ENCODE data around the gene TMEM209.
"Not testable (repeated sequence)": the region's sequence is repeated elsewhere in the genome, so short reads cannot be mapped to it uniquely, and the experiment has no call there.

The TMEM209 gene

DNA sequence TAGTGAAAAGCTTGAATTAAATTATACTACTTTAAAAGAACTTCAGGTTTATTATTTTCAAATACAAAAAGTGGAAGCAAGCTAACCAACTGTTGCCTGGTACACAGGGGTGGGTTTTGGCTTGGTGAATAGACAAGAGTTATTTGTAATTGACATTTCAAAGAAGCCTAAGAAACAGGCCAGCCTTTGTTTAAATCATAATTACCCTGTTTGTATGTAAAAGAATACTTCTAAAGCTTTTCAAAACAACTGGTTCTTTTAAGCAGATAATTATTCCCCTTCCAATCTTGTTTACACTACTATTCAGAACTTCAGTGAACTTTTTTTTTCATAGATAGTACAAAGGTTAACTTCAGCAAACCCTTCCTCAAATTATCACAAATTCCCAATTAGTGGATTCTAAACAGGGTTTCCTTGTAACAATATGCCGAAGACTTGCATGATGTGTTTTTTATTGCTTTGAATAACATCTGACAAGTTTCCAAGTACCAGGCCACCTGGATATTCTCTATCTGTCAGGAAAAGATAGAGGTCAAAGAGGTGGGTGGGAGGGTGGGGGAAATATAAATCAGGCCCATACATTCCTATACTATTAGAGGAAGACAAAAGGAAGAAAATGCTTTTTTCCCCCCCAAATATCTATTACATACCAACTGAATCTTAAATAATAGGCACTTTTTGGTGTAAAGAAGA, 22.8 kb upstream of the TMEM209 start:
- ChIA-PET CTCF (interaction anchor here (0.7 to 1.1 kb wide), 2 partner anchors 14 to 144 kb away, joined by 3 read pairs; no protein-coding TSS in a partner anchor), POLR2A (interaction anchor here (0.6 kb wide), 1 partner anchor 580 kb away, joined by 4 read pairs; no protein-coding TSS in a partner anchor)
- no peaks in the 10 kb centered on the region for H3K36me3 ChIP-seq (ENCODE audit: control insufficient read depth in 2 of 2, insufficient read depth in 1 of 2, low read length in 2 of 2)
- H3K27ac ChIP-seq (ENCODE audit: extremely low read depth, low read depth, low read length), result no peak overlapping the region
- TF ChIP-seq SCRT2 (tag by site-specific recombination; IDR thresholded peaks at IDR 0.05) (0 out of 2 replicates have a peak, but pooled peaks have one; percentile 11), ZNF302 (tag by site-specific recombination; IDR thresholded peaks at IDR 0.05; ENCODE audit: low read depth) (no peak)
- no peaks in the 10 kb centered on the region for H3K9me3 ChIP-seq (ENCODE audit: control insufficient read depth, insufficient read depth, low read depth, low read length)
- H3K4me3 ChIP-seq (ENCODE audit: low read depth, low read length), result no peak overlapping the region
- no peaks in the 10 kb centered on the region for H3K4me1 ChIP-seq (ENCODE audit: control insufficient read depth, insufficient read depth, low read length)

DNA sequence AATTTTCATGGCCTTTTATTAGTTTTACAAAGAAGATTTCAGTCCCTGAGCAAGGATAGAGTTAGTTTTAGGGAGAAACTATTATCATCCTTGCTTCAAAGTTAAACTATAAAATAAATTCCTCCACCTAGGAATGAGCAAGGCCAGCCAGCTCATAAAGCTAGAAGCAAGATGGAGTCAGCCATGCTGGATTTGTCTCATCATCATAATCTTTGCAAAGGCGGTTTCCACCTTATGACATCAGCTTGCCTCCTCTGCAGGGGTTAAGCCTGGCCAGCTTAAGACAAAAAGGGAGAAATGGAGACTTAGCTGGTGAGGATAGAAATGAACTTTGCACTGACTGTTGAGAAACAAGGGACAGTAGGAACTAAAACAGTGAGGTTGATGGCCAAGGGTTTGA, 21.1 kb upstream of the TMEM209 start:
- H3K4me3 ChIP-seq (ENCODE audit: low read depth, low read length), result no peak overlapping the region
- POLR2A ChIA-PET, result interaction anchor here (0.7 kb wide), 1 partner anchor 381 kb away, joined by 3 read pairs; no protein-coding TSS in a partner anchor
- H3K4me1 ChIP-seq (ENCODE audit: control insufficient read depth, insufficient read depth, low read length), result no peaks in the 10 kb centered on the region
- H3K27ac ChIP-seq (ENCODE audit: extremely low read depth, low read depth, low read length), result no peak overlapping the region
- H3K9me3 ChIP-seq (ENCODE audit: control insufficient read depth, insufficient read depth, low read depth, low read length), result no peaks in the 10 kb centered on the region
- TF ChIP-seq, protein P1, sequence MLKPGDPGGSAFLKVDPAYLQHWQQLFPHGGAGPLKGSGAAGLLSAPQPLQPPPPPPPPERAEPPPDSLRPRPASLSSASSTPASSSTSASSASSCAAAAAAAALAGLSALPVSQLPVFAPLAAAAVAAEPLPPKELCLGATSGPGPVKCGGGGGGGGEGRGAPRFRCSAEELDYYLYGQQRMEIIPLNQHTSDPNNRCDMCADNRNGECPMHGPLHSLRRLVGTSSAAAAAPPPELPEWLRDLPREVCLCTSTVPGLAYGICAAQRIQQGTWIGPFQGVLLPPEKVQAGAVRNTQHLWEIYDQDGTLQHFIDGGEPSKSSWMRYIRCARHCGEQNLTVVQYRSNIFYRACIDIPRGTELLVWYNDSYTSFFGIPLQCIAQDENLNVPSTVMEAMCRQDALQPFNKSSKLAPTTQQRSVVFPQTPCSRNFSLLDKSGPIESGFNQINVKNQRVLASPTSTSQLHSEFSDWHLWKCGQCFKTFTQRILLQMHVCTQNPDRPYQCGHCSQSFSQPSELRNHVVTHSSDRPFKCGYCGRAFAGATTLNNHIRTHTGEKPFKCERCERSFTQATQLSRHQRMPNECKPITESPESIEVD (tag by site-specific recombination; IDR thresholded peaks at IDR 0.05), result no peak
- TF ChIP-seq, protein P2, sequence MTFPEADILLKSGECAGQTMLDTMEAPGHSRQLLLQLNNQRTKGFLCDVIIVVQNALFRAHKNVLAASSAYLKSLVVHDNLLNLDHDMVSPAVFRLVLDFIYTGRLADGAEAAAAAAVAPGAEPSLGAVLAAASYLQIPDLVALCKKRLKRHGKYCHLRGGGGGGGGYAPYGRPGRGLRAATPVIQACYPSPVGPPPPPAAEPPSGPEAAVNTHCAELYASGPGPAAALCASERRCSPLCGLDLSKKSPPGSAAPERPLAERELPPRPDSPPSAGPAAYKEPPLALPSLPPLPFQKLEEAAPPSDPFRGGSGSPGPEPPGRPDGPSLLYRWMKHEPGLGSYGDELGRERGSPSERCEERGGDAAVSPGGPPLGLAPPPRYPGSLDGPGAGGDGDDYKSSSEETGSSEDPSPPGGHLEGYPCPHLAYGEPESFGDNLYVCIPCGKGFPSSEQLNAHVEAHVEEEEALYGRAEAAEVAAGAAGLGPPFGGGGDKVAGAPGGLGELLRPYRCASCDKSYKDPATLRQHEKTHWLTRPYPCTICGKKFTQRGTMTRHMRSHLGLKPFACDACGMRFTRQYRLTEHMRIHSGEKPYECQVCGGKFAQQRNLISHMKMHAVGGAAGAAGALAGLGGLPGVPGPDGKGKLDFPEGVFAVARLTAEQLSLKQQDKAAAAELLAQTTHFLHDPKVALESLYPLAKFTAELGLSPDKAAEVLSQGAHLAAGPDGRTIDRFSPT (tag by site-specific recombination; IDR thresholded peaks at IDR 0.05), result no peak
- no peak for TF ChIP-seq KLF8 (tag by site-specific recombination; IDR thresholded peaks at IDR 0.05)
- TF ChIP-seq, protein P3, sequence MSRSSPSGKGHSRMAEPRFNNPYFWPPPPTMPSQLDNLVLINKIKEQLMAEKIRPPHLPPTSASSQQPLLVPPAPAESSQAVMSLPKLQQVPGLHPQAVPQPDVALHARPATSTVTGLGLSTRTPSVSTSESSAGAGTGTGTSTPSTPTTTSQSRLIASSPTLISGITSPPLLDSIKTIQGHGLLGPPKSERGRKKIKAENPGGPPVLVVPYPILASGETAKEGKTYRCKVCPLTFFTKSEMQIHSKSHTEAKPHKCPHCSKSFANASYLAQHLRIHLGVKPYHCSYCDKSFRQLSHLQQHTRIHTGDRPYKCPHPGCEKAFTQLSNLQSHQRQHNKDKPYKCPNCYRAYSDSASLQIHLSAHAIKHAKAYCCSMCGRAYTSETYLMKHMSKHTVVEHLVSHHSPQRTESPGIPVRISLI (tag by site-specific recombination; IDR thresholded peaks at IDR 0.05), result no peak
- no peak for TF ChIP-seq ZNF157 (tag by site-specific recombination; IDR thresholded peaks at IDR 0.05)
- TF ChIP-seq ZNF747 (tag by site-specific recombination; IDR thresholded peaks at IDR 0.05), result no peak
- no peak for TF ChIP-seq ZNF621 (tag by site-specific recombination; IDR thresholded peaks at IDR 0.05)
- TF ChIP-seq ZNF510 (tag by site-specific recombination; IDR thresholded peaks at IDR 0.05; ENCODE audit: insufficient replicate concordance), result no peak
- no peak for TF ChIP-seq ZNF785 (tag by site-specific recombination; IDR thresholded peaks at IDR 0.05)
- no peak for TF ChIP-seq ZNF585B (tag by site-specific recombination; IDR thresholded peaks at IDR 0.05)
- TF ChIP-seq ZNF843 (tag by site-specific recombination; IDR thresholded peaks at IDR 0.05), result no peak
- TF ChIP-seq ZNF302 (tag by site-specific recombination; IDR thresholded peaks at IDR 0.05; ENCODE audit: low read depth), result no peak
- TF ChIP-seq ZNF670 (tag by site-specific recombination; IDR thresholded peaks at IDR 0.05; ENCODE audit: low read depth), result no peak
- no peaks in the 10 kb centered on the region for H3K36me3 ChIP-seq (ENCODE audit: control insufficient read depth in 2 of 2, insufficient read depth in 1 of 2, low read length in 2 of 2)
- CTCF ChIA-PET, result no interaction called here

DNA sequence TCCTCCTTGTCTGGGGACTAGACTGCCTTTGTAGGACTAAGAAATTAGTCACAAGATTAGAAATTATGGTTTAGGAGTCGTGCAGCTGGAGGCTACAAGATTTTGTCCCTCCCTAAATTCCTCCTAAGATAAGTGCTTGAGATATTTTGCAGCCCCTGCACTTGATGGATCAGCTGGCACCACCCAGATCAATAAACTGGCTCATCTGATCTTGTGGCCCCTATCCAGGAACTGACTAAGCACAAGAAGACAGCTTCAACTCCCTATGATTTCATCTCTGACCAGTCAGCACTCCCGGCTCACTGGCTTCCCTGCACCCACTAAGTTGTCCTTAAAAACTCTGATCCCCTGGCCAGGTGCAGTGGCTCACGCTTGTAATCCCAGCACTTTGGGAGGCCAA, 19.7 kb upstream of the TMEM209 start:
- H3K4me1 ChIP-seq (ENCODE audit: control insufficient read depth, insufficient read depth, low read length); H3K36me3 ChIP-seq (ENCODE audit: control insufficient read depth in 2 of 2, insufficient read depth in 1 of 2, low read length in 2 of 2); H3K9me3 ChIP-seq (ENCODE audit: control insufficient read depth, insufficient read depth, low read depth, low read length); CTCF ChIA-PET; H3K27ac ChIP-seq (ENCODE audit: extremely low read depth, low read depth, low read length); H3K4me3 ChIP-seq (ENCODE audit: low read depth, low read length); POLR2A ChIA-PET: not testable (repeated sequence)
